Stimulated activated CD8-positive, alpha-beta memory T cell treated with anti-CD3 and anti-CD28 coated beads, Interleukin-12 subunit alpha, Interleukin-12 subunit beta, amount 100 ng/mL, for 4 hours (primary cell): ENCODE measurements around the gene ICA1.

ENCODE experiments used
- DNase-seq: peaks from one replicate; pipeline ENCODE4 v3.0.0-alpha.2; 2020; ENCODE audit warnings: low read depth

The ICA1 gene

GRCh38 chr7:8157296-8157695 lies 104.7 kb downstream of the ICA1 start:
- no peak for DNase-seq

GRCh38 chr7:8155836-8156235 lies 106.1 kb downstream of the ICA1 start:
- DNase-seq: no peak

- DNase-seq: no peak
Measured at GRCh38 chr7:8154272-8154671, 107.7 kb downstream of the ICA1 start.

GRCh38 chr7:8152489-8153192 lies 109.3 kb downstream of the ICA1 start:
- DNase-seq: no peak

GRCh38 chr7:8151161-8151725 lies 110.7 kb downstream of the ICA1 start:
- DNase-seq: no peak

GRCh38 chr7:8149222-8149621 lies 112.7 kb downstream of the ICA1 start:
- no peak for DNase-seq

- no peak for DNase-seq
Measured at GRCh38 chr7:8147760-8148463, 114.1 kb downstream of the ICA1 start.

- no peak for DNase-seq
Measured at GRCh38 chr7:8146788-8147413, 115.1 kb downstream of the ICA1 start.

- no peak for DNase-seq
Measured at GRCh38 chr7:8146106-8146787, 115.7 kb downstream of the ICA1 start.

- no peak for DNase-seq
Measured at GRCh38 chr7:8144856-8145255, 117.1 kb downstream of the ICA1 start.

GRCh38 chr7:8143151-8143874 lies 118.7 kb downstream of the ICA1 start:
- DNase-seq: no peak

GRCh38 chr7:8142477-8142876 lies 119.5 kb downstream of the ICA1 start:
- DNase-seq: no peak

GRCh38 chr7:8141070-8141469 lies 120.9 kb downstream of the ICA1 start:
- DNase-seq: no peak

GRCh38 chr7:8136051-8136730 lies 125.8 kb downstream of the ICA1 start:
- no peak for DNase-seq

GRCh38 chr7:8135417-8135816 lies 126.5 kb downstream of the ICA1 start:
- no peak for DNase-seq

- DNase-seq: no peak
Measured at GRCh38 chr7:8134089-8134733, 127.8 kb downstream of the ICA1 start.

- no peak for DNase-seq
Measured at GRCh38 chr7:8133188-8133848, 128.6 kb downstream of the ICA1 start.

- DNase-seq: no peak
Measured at GRCh38 chr7:8131694-8132605, 130.0 kb downstream of the ICA1 start.

GRCh38 chr7:8130663-8131062 lies 131.3 kb downstream of the ICA1 start:
- no peak for DNase-seq
